Measurements from ENCODE around the gene LARP6. TPM values are rescaled to one million over a fixed set of nuclear protein-coding genes. Genes with fewer than 3 reads are reported as not detected.

The LARP6 gene
- total and polyA plus RNA-seq, 4 donors = 0.89 to 2.9 (median 1.5) TPM

DNA sequence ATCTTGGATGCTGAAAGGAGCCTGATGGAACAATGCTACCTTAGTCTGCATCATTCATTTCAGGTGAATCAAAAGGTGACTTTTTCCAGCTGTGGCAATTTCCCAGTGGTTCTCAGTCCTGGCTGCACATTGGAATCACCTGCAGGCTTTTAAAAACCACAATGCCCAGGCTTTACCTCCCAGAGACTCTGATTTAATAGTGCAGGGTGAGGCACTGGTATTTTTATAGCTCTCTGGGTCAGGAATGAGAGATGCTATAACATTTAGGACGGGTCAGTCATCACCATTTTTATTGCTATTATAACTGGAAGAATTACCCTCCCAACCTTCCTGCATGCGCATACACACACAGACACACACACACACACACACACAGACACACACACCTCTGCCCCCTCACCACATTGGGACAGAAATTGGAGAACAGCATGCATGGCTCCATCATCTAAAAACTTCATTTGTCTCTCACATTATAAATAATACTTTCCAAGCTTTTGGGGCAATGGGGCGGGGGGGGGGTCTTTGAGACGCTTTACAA lies 41.1 kb downstream of the LARP6 start:
- 86% methylated on average over 4 of the region's 4 CpGs for WGBS
- Histone ChIP-seq H3K36me3 (ENCODE audit: control insufficient read depth in 4 of 4, insufficient read depth in 3 of 4, low read depth in 1 of 4, low read length in 3 of 4) (no peaks in the 10 kb centered on the region), H3K27ac (ENCODE audit: low read depth in 1 of 2, low read length in 2 of 2) (no peak overlapping the region), H3K9me3 (ENCODE audit: control insufficient read depth in 4 of 4, low read length in 3 of 4) (no peaks in the 10 kb centered on the region), H3K27me3 (ENCODE audit: control insufficient read depth in 4 of 4, insufficient read depth in 4 of 4, low read length in 3 of 4) (no peaks in the 10 kb centered on the region), H3K9ac (ENCODE audit: low read depth in 1 of 2, low read length in 2 of 2) (no peak overlapping the region), H3K4me3 (ENCODE audit: low read depth in 1 of 3, low read length in 3 of 3) (no peak overlapping the region), H3K4me1 (ENCODE audit: control insufficient read depth in 4 of 4, insufficient read depth in 4 of 4, low read length in 3 of 4) (peaks cover 0 to 6% (median 3%) of the 10 kb centered on the region in 4 donors)
- DNase-seq (ENCODE audit: low spot score) = no peak
- no peak for TF ChIP-seq GABPA (IDR thresholded peaks at IDR 0.05 in 1 of 2, conservative IDR thresholded peaks at IDR 0.05 in 1 of 2)
- no peak for TF ChIP-seq JUND (IDR thresholded peaks at IDR 0.05)
- TF ChIP-seq NR2F2 (IDR thresholded peaks at IDR 0.05) = no peak
- TF ChIP-seq, protein P1, sequence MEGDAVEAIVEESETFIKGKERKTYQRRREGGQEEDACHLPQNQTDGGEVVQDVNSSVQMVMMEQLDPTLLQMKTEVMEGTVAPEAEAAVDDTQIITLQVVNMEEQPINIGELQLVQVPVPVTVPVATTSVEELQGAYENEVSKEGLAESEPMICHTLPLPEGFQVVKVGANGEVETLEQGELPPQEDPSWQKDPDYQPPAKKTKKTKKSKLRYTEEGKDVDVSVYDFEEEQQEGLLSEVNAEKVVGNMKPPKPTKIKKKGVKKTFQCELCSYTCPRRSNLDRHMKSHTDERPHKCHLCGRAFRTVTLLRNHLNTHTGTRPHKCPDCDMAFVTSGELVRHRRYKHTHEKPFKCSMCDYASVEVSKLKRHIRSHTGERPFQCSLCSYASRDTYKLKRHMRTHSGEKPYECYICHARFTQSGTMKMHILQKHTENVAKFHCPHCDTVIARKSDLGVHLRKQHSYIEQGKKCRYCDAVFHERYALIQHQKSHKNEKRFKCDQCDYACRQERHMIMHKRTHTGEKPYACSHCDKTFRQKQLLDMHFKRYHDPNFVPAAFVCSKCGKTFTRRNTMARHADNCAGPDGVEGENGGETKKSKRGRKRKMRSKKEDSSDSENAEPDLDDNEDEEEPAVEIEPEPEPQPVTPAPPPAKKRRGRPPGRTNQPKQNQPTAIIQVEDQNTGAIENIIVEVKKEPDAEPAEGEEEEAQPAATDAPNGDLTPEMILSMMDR (IDR thresholded peaks at IDR 0.05; ENCODE audit: low read depth, low read length, missing input control) = no peak
- no peak for TF ChIP-seq RAD21 (IDR thresholded peaks at IDR 0.05)
- TF ChIP-seq HNF4G (IDR thresholded peaks at IDR 0.05) = no peak
- no peak for TF ChIP-seq EGR1 (IDR thresholded peaks at IDR 0.05; ENCODE audit: low read depth in 2 of 2)
- no peak for TF ChIP-seq FOXA1 (IDR thresholded peaks at IDR 0.05)
- TF ChIP-seq, protein P2, sequence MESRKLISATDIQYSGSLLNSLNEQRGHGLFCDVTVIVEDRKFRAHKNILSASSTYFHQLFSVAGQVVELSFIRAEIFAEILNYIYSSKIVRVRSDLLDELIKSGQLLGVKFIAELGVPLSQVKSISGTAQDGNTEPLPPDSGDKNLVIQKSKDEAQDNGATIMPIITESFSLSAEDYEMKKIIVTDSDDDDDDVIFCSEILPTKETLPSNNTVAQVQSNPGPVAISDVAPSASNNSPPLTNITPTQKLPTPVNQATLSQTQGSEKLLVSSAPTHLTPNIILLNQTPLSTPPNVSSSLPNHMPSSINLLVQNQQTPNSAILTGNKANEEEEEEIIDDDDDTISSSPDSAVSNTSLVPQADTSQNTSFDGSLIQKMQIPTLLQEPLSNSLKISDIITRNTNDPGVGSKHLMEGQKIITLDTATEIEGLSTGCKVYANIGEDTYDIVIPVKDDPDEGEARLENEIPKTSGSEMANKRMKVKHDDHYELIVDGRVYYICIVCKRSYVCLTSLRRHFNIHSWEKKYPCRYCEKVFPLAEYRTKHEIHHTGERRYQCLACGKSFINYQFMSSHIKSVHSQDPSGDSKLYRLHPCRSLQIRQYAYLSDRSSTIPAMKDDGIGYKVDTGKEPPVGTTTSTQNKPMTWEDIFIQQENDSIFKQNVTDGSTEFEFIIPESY (IDR thresholded peaks at IDR 0.05) = no peak

GRCh38 chr15:70810916-70811578 lies 42.9 kb downstream of the LARP6 start:
- H3K27ac ChIP-seq (ENCODE audit: low read depth in 1 of 2, low read length in 2 of 2) = no peak overlapping the region
- no peak overlapping the region for H3K9ac ChIP-seq (ENCODE audit: low read depth in 1 of 2, low read length in 2 of 2)
- 67% methylated on average over 9 of the region's 9 CpGs for WGBS
- no peaks in the 10 kb centered on the region for H3K36me3 ChIP-seq (ENCODE audit: control insufficient read depth in 4 of 4, insufficient read depth in 3 of 4, low read depth in 1 of 4, low read length in 3 of 4)
- H3K9me3 ChIP-seq (ENCODE audit: control insufficient read depth in 4 of 4, low read length in 3 of 4) = no peaks in the 10 kb centered on the region
- TF ChIP-seq, protein P2 (IDR thresholded peaks at IDR 0.05) = no peak
- TF ChIP-seq, protein P3, sequence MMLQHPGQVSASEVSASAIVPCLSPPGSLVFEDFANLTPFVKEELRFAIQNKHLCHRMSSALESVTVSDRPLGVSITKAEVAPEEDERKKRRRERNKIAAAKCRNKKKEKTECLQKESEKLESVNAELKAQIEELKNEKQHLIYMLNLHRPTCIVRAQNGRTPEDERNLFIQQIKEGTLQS (IDR thresholded peaks at IDR 0.05) = no peak
- TF ChIP-seq, protein P1 (IDR thresholded peaks at IDR 0.05; ENCODE audit: low read depth, low read length, missing input control) = no peak
- TF ChIP-seq YY1 (IDR thresholded peaks at IDR 0.05) (no peak), JUND (IDR thresholded peaks at IDR 0.05) (no peak), TAF1 (conservative IDR thresholded peaks at IDR 0.05) (no peak), MAX (IDR thresholded peaks at IDR 0.05) (no peak), FOXA1 (IDR thresholded peaks at IDR 0.05) (no peak), RXRA (IDR thresholded peaks at IDR 0.05) (no peak), SP1 (IDR thresholded peaks at IDR 0.05) (no peak), NR2F2 (IDR thresholded peaks at IDR 0.05) (no peak), GABPA (IDR thresholded peaks at IDR 0.05 in 1 of 2, conservative IDR thresholded peaks at IDR 0.05 in 1 of 2) (no peak)
- no peak for DNase-seq (ENCODE audit: low spot score)
- peaks cover 3 to 21% (median 10%) of the 10 kb centered on the region in 4 donors for H3K4me1 ChIP-seq (ENCODE audit: control insufficient read depth in 4 of 4, insufficient read depth in 4 of 4, low read length in 3 of 4)
- H3K27me3 ChIP-seq (ENCODE audit: control insufficient read depth in 4 of 4, insufficient read depth in 4 of 4, low read length in 3 of 4) = no peaks in the 10 kb centered on the region
- H3K4me3 ChIP-seq (ENCODE audit: low read depth in 1 of 3, low read length in 3 of 3) = no peak overlapping the region
